ENCODE results near the gene HS2ST1. TPM values are rescaled to one million over a fixed set of nuclear protein-coding genes. Genes with fewer than 3 reads are reported as not detected.

The HS2ST1 gene
- total RNA-seq, 2 donors from 2014 or later = 29.0 to 31.5 TPM

GRCh38 chr1:87137342-87137739 lies 222.9 kb downstream of the HS2ST1 start:
- Mint-ChIP-seq H3K4me3 (no peak overlapping the region), H3K9me3 (no peaks in the 10 kb centered on the region), H3K27me3 (ENCODE audit: insufficient read depth) (peaks cover 85% of the 10 kb centered on the region), H3K4me1 (peaks cover 27% of the 10 kb centered on the region), H3K36me3 (ENCODE audit: low read depth) (no peaks in the 10 kb centered on the region), H3K27ac (no peak overlapping the region)
- peaks cover 4% of the 10 kb centered on the region for H3K4me1 ChIP-seq (ENCODE audit: control insufficient read depth, insufficient read depth, low read length)
- H3K27me3 ChIP-seq (ENCODE audit: control insufficient read depth, insufficient read depth, low read length, poor library complexity, severe bottlenecking) = peaks cover 62% of the 10 kb centered on the region
- TF ChIP-seq CTCF (conservative IDR thresholded peaks at IDR 0.05) = no peak
- no peaks in the 10 kb centered on the region for H3K9me3 ChIP-seq (ENCODE audit: control insufficient read depth, low read length)
- DNase-seq = no peak
- H3K27ac ChIP-seq (ENCODE audit: low read depth, low read length) = no peak overlapping the region
- 97% methylated on average over 2 of the region's 2 CpGs; no CpG with 5 or more reads in 1 of the 2 experiments for WGBS, 2 experiments (ENCODE audit: insufficient coverage in 1 of 2, insufficient read length in 1 of 2)
- H3K9ac ChIP-seq (ENCODE audit: extremely low read depth, low read length, poor library complexity, severe bottlenecking) = no peak overlapping the region
- H3K36me3 ChIP-seq (ENCODE audit: control insufficient read depth, insufficient read depth, low read length) = no peaks in the 10 kb centered on the region
- no peak overlapping the region for H3K4me3 ChIP-seq (ENCODE audit: low read length)

- Mint-ChIP-seq H3K36me3 (ENCODE audit: low read depth) (no peaks in the 10 kb centered on the region), H3K9me3 (no peaks in the 10 kb centered on the region), H3K4me1 (no peaks in the 10 kb centered on the region), H3K27ac (no peak overlapping the region), H3K27me3 (ENCODE audit: insufficient read depth) (peaks cover 75% of the 10 kb centered on the region), H3K4me3 (no peak overlapping the region)
- Histone ChIP-seq H3K9me3 (ENCODE audit: control insufficient read depth, low read length) (no peaks in the 10 kb centered on the region), H3K4me1 (ENCODE audit: control insufficient read depth, insufficient read depth, low read length) (no peaks in the 10 kb centered on the region), H3K27me3 (ENCODE audit: control insufficient read depth, insufficient read depth, low read length, poor library complexity, severe bottlenecking) (peaks cover 42% of the 10 kb centered on the region), H3K9ac (ENCODE audit: extremely low read depth, low read length, poor library complexity, severe bottlenecking) (no peak overlapping the region), H3K4me3 (ENCODE audit: low read length) (no peak overlapping the region), H3K27ac (ENCODE audit: low read depth, low read length) (no peak overlapping the region), H3K36me3 (ENCODE audit: control insufficient read depth, insufficient read depth, low read length) (no peaks in the 10 kb centered on the region)
- DNase-seq = no peak
- WGBS, 2 experiments (ENCODE audit: insufficient coverage in 1 of 2, insufficient read length in 1 of 2) = 60 to 67% methylated on average over 1 to 2 of the region's 2 CpGs
- no peak for TF ChIP-seq CTCF (conservative IDR thresholded peaks at IDR 0.05)
These were observed 226.6 kb downstream of the HS2ST1 start for GRCh38 chr1:87140831-87141540.

GRCh38 chr1:87141556-87141955 lies 227.1 kb downstream of the HS2ST1 start:
- Mint-ChIP-seq H3K27ac (no peak overlapping the region), H3K27me3 (ENCODE audit: insufficient read depth) (peaks cover 77% of the 10 kb centered on the region), H3K9me3 (no peaks in the 10 kb centered on the region), H3K36me3 (ENCODE audit: low read depth) (no peaks in the 10 kb centered on the region), H3K4me1 (no peaks in the 10 kb centered on the region), H3K4me3 (no peak overlapping the region)
- no peaks in the 10 kb centered on the region for H3K9me3 ChIP-seq (ENCODE audit: control insufficient read depth, low read length)
- no peak for DNase-seq
- no peak overlapping the region for H3K27ac ChIP-seq (ENCODE audit: low read depth, low read length)
- H3K4me1 ChIP-seq (ENCODE audit: control insufficient read depth, insufficient read depth, low read length) = no peaks in the 10 kb centered on the region
- peaks cover 42% of the 10 kb centered on the region for H3K27me3 ChIP-seq (ENCODE audit: control insufficient read depth, insufficient read depth, low read length, poor library complexity, severe bottlenecking)
- no peak for TF ChIP-seq CTCF (conservative IDR thresholded peaks at IDR 0.05)
- H3K9ac ChIP-seq (ENCODE audit: extremely low read depth, low read length, poor library complexity, severe bottlenecking) = no peak overlapping the region
- H3K4me3 ChIP-seq (ENCODE audit: low read length) = no peak overlapping the region
- 95 to 96% methylated on average over 4 to 8 of the region's 8 CpGs for WGBS, 2 experiments (ENCODE audit: insufficient coverage in 1 of 2, insufficient read length in 1 of 2)
- H3K36me3 ChIP-seq (ENCODE audit: control insufficient read depth, insufficient read depth, low read length) = no peaks in the 10 kb centered on the region
